Measurements from ENCODE around the gene ULK4. TPM values are rescaled to one million over a fixed set of nuclear protein-coding genes. Genes with fewer than 3 reads are reported as not detected.
"Not testable (repeated sequence)": the region's sequence is repeated elsewhere in the genome, so short reads cannot be mapped to it uniquely, and the experiment has no call there.

ULK4 gene
- total RNA-seq, 1 donor from 2014 or later, result 18.6 TPM

DNA sequence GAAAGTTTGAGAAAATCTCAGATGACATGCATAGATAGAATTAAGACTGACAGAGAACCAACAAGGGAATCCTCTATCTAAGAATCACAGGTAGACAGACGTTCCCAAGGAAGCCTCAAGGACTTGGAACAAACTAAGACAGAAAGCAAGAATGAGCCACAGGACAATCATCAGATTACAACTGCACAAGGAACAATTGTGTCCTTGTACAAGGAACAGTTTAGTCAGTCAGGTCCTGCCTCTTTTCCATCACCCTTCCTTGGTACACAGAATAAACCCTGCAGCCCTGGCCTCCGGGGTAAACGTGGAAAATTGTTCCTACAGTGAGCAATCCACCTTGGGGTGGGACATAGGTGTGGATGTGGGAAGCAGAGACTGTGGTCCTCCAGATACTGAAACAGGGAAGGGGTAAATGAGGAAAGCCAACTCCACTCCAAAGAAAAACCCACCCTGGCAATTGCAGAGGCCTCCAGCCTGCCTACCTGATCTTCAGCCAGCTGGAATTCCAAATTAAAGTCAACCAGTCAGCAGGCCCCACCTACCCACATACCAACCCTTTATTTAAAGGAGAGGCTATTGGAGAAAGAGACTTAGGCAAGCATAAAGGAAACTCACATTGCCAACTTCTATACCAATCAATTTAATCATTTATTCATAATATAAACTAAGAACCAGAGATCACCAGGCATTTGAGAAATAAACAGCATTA, 73.4 kb downstream of the ULK4 start:
- CTCF ChIA-PET, result interaction anchor here (1.2 to 1.8 kb wide), 2 partner anchors 211 to 302 kb away, joined by 4 read pairs; no protein-coding TSS in a partner anchor

DNA sequence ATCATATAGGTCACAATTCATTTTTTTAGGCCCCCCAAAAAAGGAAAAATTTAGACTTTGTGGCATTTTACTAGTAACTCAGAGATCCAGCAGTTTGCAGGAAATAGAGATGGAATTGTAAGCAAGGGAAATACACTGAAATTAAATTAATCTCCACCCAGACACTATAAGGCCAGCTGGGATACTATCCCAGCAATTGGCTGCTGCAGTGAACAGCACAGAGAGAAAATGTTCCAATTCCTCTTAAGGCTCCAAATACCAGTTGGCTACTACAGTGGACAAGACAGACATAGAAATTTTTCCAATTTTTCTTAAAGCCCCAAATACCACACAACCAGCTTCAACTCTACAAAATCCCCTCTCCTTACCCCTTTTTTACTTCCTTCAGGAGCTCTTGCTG, 78.9 kb downstream of the ULK4 start:
- H3K9me3 Mint-ChIP-seq, result no peaks in the 10 kb centered on the region
- H3K4me3 Mint-ChIP-seq, result no peak overlapping the region
- intact Hi-C loops (cut with micrococcal nuclease), result loop anchor here (5.0 kb wide), 1 partner anchor 681 kb away; no protein-coding TSS in a partner anchor
- TF ChIP-seq, protein P1, sequence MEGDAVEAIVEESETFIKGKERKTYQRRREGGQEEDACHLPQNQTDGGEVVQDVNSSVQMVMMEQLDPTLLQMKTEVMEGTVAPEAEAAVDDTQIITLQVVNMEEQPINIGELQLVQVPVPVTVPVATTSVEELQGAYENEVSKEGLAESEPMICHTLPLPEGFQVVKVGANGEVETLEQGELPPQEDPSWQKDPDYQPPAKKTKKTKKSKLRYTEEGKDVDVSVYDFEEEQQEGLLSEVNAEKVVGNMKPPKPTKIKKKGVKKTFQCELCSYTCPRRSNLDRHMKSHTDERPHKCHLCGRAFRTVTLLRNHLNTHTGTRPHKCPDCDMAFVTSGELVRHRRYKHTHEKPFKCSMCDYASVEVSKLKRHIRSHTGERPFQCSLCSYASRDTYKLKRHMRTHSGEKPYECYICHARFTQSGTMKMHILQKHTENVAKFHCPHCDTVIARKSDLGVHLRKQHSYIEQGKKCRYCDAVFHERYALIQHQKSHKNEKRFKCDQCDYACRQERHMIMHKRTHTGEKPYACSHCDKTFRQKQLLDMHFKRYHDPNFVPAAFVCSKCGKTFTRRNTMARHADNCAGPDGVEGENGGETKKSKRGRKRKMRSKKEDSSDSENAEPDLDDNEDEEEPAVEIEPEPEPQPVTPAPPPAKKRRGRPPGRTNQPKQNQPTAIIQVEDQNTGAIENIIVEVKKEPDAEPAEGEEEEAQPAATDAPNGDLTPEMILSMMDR (IDR thresholded peaks at IDR 0.05), result no peak
- DNase-seq (no peak), ATAC-seq (ENCODE audit: low read depth) (no peak)
- H3K27ac Mint-ChIP-seq, result no peak overlapping the region
- POLR2A ChIA-PET, result no interaction called here
- H3K4me1 Mint-ChIP-seq, result no peaks in the 10 kb centered on the region
- no peaks in the 10 kb centered on the region for H3K27me3 Mint-ChIP-seq
- CTCF ChIA-PET, result interaction anchor here (0.7 to 6.6 kb wide), 3 partner anchors 36 to 1301 kb away, joined by 3 to 75 read pairs (median 3); no protein-coding TSS in a partner anchor
- H3K36me3 Mint-ChIP-seq (ENCODE audit: low read depth), result no peaks in the 10 kb centered on the region

More for the DNA sequence above, 73.4 kb downstream of the ULK4 start:
- Mint-ChIP-seq H3K36me3 (ENCODE audit: low read depth) (peaks cover 11% of the 10 kb centered on the region), H3K4me3 (no peak overlapping the region), H3K27ac (no peak overlapping the region), H3K27me3 (no peaks in the 10 kb centered on the region), H3K4me1 (no peaks in the 10 kb centered on the region), H3K9me3 (peaks cover 10% of the 10 kb centered on the region)
- TF ChIP-seq, protein P1 (IDR thresholded peaks at IDR 0.05), result no peak
- ATAC-seq (ENCODE audit: low read depth), result no peak
- POLR2A ChIA-PET, result no interaction called here
- no peak for DNase-seq
- intact Hi-C loops (cut with micrococcal nuclease), result no loop called here

DNA sequence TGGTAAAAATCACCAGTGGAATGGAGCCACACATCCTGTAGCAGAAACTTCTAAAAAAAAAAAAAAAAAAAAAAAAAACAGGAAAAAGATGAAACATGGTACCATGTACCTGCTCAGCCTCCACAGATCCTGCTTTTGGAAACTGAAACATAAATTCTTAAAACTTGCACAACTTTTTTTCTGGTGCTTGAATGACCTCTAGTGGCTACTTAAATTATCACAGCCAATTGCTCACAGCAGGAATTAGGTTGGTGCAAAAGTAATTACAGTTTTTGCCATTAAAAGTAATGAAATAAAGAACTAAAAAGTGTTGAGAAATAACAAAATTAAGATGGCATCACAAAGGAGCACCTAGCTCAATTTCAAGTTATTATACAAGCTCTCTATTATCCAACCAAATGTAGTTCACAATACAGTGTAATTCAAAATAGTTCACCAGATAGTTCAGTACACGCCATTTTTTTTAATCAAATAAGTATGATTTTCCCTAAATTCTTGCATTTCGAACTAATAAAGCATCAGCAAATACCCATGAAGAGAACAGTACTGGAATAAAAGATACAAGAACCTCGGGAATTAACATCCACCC, 80.6 kb downstream of the ULK4 start:
- ATAC-seq (ENCODE audit: low read depth), result no peak
- ChIA-PET POLR2A (no interaction called here), CTCF (interaction anchor here (1.0 to 6.6 kb wide), 4 partner anchors 215 to 1551 kb away, joined by 3 to 75 read pairs (median 4); no protein-coding TSS in a partner anchor)
- Mint-ChIP-seq H3K4me3 (no peak overlapping the region), H3K4me1 (no peaks in the 10 kb centered on the region), H3K9me3 (no peaks in the 10 kb centered on the region), H3K36me3 (ENCODE audit: low read depth) (no peaks in the 10 kb centered on the region), H3K27ac (no peak overlapping the region), H3K27me3 (no peaks in the 10 kb centered on the region)
- intact Hi-C loops (cut with micrococcal nuclease), result loop anchor here (1.0 to 5.0 kb wide), 5 partner anchors 679 to 1689 kb away; no protein-coding TSS in a partner anchor
- TF ChIP-seq, protein P1 (IDR thresholded peaks at IDR 0.05), result peak; percentile 74
- no peak for DNase-seq

DNA sequence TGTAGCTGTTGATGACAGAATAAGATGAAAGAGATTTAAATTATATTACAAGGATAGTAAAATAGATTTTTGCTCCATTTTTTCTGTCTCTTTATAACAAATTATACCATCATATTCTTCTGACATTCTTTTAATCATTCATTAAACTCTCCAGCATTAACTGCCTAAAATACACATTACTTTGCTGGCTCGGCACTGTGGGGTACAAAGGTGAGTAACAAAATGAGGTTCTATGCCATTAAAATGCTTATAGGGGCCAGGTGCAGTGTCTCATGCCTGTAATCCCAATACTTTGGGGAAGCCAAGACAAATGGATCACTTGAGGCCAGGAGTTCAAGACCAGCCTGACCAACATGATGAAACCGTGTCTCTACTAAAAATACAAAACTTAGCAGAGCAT, 81.5 kb downstream of the ULK4 start:
- Mint-ChIP-seq H3K4me3 (no peak overlapping the region), H3K27me3 (no peaks in the 10 kb centered on the region), H3K4me1 (no peaks in the 10 kb centered on the region), H3K9me3 (no peaks in the 10 kb centered on the region), H3K36me3 (ENCODE audit: low read depth) (no peaks in the 10 kb centered on the region), H3K27ac (no peak overlapping the region)
- TF ChIP-seq, protein P1 (IDR thresholded peaks at IDR 0.05), result no peak
- no peak for DNase-seq
- ATAC-seq (ENCODE audit: low read depth), result no peak
- ChIA-PET CTCF (interaction anchor here (0.9 to 6.6 kb wide), 5 partner anchors 1292 to 1687 kb away, joined by 3 to 75 read pairs (median 3); no protein-coding TSS in a partner anchor), POLR2A (no interaction called here)
- intact Hi-C loops (cut with micrococcal nuclease), result loop anchor here (5.0 kb wide), 1 partner anchor 678 kb away; no protein-coding TSS in a partner anchor

DNA sequence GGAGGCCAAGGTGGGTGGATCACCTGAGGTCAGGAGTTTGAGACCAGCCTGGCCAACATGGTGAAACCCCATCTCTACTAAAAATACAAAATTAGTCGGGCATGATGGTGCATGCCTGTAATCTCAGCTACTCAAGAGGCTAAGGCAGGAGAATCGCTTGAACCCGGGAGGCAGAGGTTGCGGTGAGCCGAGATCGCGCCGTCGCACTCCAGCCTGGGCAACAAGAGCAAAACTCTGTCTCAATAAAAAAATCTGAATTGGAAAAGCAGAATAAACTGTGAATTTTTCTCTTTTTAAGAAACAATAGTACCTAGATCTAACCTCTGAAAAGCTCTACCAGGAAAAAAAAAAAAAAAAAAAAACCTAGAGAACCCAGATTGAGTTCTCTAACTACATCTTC, 84.2 kb downstream of the ULK4 start:
- not testable (repeated sequence) for H3K27me3 Mint-ChIP-seq; DNase-seq; H3K9me3 Mint-ChIP-seq; H3K36me3 Mint-ChIP-seq (ENCODE audit: low read depth); H3K27ac Mint-ChIP-seq; ATAC-seq (ENCODE audit: low read depth); H3K4me3 Mint-ChIP-seq; H3K4me1 Mint-ChIP-seq
- CTCF ChIA-PET, result interaction anchor here (0.8 to 1.7 kb wide), 3 partner anchors 222 to 1295 kb away, joined by 3 to 7 read pairs (median 3); no protein-coding TSS in a partner anchor
- POLR2A ChIA-PET, result interaction anchor here (0.6 kb wide), 1 partner anchor 309 kb away, joined by 4 read pairs; no protein-coding TSS in a partner anchor
- intact Hi-C loops (cut with micrococcal nuclease), result loop anchor here (10.0 kb wide), 1 partner anchor 1193 kb away; no protein-coding TSS in a partner anchor
